ENCODE measurements around the gene RNPS1. TPM values are rescaled to one million over a fixed set of nuclear protein-coding genes. Genes with fewer than 3 reads are reported as not detected.

RNPS1 gene
- total and polyA plus RNA-seq, 2 donors (not counting 3 experiments of a cell fraction or from before 2014, with no cell fraction given), result 206 to 209 TPM

- Histone ChIP-seq H4K20me1 (replicated peaks; ENCODE audit: control insufficient read depth, extremely low read depth, insufficient read depth, low read length) (no peaks in the 10 kb centered on the region), H3K79me2 (ENCODE audit: control insufficient read depth, insufficient read depth, low read length) (no peaks in the 10 kb centered on the region), H3K4me1 (ENCODE audit: control insufficient read depth, extremely low read depth, insufficient read depth, low read length) (no peaks in the 10 kb centered on the region), H3K4me2 (ENCODE audit: insufficient read depth, low read length) (no peak overlapping the region), H3K9me3 (replicated peaks; ENCODE audit: control insufficient read depth, insufficient read depth, low read length) (no peaks in the 10 kb centered on the region), H3K27ac (ENCODE audit: insufficient read depth, low read depth, low read length) (no peak overlapping the region), H2AFZ (ENCODE audit: low read depth, low read length) (no peak overlapping the region), H3K9ac (replicated peaks; ENCODE audit: extremely low read depth, insufficient read depth, low read length) (no peak overlapping the region), H3K36me3 (ENCODE audit: control insufficient read depth in 2 of 2, extremely low read depth in 1 of 2, insufficient read depth in 2 of 2, low read length in 2 of 2) (peaks cover 0 to 14% of the 10 kb centered on the region in 2 experiments), H3K9me1 (replicated peaks; ENCODE audit: control insufficient read depth, extremely low read depth, insufficient read depth, low read length) (no peaks in the 10 kb centered on the region), H3K4me3 (replicated peaks in 1 of 3; ENCODE audit: insufficient read depth in 1 of 3, low read depth in 1 of 3, low read length in 3 of 3) (no peak overlapping the region), H3K27me3 (ENCODE audit: control insufficient read depth in 2 of 2, insufficient read depth in 2 of 2, low read length in 2 of 2) (no peaks in the 10 kb centered on the region)
- intact Hi-C loops (cut with micrococcal nuclease) (no loop called here), dilution Hi-C loops (cut with MboI; ENCODE audit: extremely low pct_ligation_motif_present, low sequenced_read_pairs) (no loop called here)
- no peak for FAIRE-seq
- TF ChIP-seq GATA2 (IDR thresholded peaks at IDR 0.05; ENCODE audit: insufficient read depth, insufficient read length, low read depth, low read length), result no peak
- TF ChIP-seq POLR2A (IDR thresholded peaks at IDR 0.05; ENCODE audit: low read depth, low read length), result no peak
- no peak for TF ChIP-seq POLR2AphosphoS5 (IDR thresholded peaks at IDR 0.05; ENCODE audit: insufficient read depth, low read depth, low read length)
- no peak for TF ChIP-seq MAX (IDR thresholded peaks at IDR 0.05; ENCODE audit: insufficient read depth, insufficient read length)
- no peak for TF ChIP-seq EZH2 (IDR thresholded peaks at IDR 0.05; ENCODE audit: borderline replicate concordance, low read depth, low read length, severe bottlenecking)
- TF ChIP-seq CTCF (IDR thresholded peaks at IDR 0.05; ENCODE audit: extremely low read depth in 1 of 2, insufficient read depth in 1 of 2, low read depth in 1 of 2, low read length in 2 of 2), result no peak
- no peak for TF ChIP-seq FOS (IDR thresholded peaks at IDR 0.05; ENCODE audit: borderline replicate concordance, insufficient read depth, low read length)
- TF ChIP-seq JUN (IDR thresholded peaks at IDR 0.05; ENCODE audit: borderline replicate concordance, insufficient read depth, insufficient read length, low read depth), result no peak
- no peak for TF ChIP-seq MYC (IDR thresholded peaks at IDR 0.05; ENCODE audit: low read depth, low read length)
- ChIA-PET CTCF (no interaction called here), POLR2A (no interaction called here)
- no TSS peak for BruUV-seq (replicated peaks)
- no peak for DNase-seq (ENCODE audit: low read depth, low spot score)
Measured at GRCh38 chr16:2286550-2286949, 18.6 kb upstream of the RNPS1 start.

All from endothelial cell of umbilical vein (primary cell).